GM19467 (cell line): Measurements from ENCODE around the gene DNM3.

Experiments used
- ATAC-seq: cut with Tn5 transposase; IDR thresholded peaks from one replicate; pipeline ENCODE4 v1.9.1; 2021; ENCODE audit warnings: mild to moderate bottlenecking, moderate library complexity; ENCODE audit not compliant: unreplicated experiment

The DNM3 gene

DNA sequence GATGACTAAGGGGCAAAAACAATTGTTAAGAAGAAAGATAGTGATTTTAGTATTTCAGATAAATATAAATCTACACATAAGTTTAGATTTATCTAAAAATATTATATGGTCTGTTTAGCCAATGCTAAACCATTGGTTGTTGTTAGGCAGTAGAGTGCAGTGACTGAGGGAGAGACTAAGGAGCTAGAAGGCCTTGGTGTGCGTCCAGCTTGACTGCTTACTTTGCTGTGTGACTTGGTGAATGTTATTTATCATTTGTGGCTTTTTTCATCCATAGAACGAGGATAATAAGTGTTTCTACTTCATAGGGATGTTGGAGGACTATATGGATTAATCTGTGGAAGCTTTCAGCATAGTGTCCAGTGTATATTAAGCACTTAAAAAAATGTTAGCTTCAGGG, 314.5 kb downstream of the DNM3 start:
- no peak for ATAC-seq

DNA sequence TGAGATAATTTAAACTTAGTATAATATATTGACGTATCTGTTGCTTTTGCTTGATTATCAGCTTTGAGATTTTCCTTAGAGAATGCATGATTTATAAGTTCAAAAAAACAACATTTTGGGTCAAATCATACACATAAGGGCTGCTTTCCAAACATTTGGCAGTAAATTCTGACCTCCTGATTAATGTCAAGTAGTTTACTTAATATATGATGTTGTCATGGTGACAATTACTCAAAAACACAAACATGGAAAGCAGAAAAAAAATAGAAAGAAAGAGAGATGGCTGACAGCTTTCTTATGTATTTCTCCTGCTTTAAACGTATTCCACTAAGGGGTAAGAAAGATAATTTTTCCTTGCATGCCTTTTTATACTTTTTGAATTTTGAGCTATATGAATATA, 320.9 kb downstream of the DNM3 start:
- ATAC-seq, result no peak

DNA sequence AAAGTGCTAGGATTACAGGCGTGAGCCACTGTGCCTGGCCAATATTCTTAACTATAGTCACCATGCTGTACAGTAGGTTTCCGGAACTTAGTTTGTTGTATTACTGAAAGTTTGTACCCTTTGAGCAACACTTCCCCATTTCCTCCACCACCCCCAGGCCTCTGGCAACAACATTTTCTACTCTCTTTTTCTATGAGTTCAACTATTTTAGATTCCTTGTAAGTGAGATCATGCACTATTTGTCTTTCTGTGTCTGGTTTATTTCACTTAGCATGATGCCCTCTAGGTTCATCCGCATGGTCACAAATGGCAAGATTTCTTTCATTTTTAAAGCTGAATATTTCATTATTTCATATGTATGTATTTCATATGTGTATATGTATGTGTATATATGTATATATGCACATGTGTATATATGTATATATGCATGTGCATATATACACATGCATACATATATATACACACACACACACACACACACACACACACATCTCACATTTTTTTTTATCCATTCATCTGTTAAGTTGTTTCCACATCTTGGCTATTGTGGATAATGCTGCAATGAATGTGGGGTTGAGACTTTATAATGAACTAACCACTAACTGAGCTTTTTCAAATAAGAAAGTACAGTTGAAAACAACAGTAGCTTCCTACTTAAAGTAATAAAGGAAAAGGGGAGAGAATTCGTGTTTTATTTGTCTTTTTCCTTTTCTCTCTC, 322.4 kb downstream of the DNM3 start:
- no peak for ATAC-seq

DNA sequence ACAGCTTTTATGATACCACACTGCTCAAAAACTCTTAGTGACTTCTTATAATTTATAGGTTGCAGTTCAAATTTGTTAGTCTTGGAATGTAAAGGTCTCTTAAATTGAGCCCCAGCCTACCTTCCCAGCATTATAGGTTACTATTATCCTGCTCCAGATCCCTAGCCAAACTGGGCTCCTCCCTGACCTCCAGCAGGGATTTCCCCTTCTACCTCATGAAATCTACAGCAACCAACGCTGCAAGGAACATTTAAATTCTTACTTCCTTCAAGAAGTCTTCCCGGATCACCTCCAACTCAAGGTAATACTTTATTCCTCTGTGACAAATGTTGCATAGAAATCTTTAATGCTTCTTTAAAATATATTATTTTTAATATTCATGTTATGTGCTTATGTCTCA, 324.1 kb downstream of the DNM3 start:
- ATAC-seq, result no peak

DNA sequence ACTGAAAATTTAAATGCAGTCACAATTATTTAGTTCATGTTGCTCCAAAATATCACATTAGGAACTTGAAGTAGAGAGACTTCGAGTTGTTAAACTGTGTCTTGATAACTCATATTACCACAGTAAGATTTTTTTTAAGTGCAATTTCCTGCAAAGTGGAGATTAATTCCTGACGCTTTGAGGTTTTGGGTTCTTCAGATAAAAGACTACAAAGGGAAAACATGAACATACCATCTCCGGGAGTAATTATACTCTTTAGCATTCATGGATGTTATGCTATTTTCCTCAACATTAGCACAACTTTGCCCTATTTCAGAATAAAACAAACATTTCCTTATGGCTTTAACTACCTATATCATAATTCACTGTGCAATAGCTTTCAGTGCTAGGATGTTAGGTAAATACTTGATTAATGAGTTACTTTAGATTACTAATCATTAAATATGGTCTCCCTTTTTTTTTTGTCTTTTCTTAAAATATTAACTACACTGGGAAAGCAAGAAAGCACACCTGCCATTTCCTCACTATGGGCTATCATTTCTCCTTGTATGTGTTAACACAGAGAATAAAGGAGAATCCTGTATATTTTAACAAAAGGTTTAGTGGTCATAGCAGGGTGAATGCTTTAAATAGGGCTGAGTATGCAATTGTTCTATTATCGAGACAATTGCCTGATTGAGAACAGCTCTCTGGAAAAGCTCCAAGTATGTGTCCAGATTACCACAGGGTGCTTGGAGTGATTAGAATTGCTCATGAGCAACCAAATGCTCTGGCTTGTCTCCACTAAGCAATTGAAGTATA, 326.7 kb downstream of the DNM3 start:
- no peak for ATAC-seq

DNA sequence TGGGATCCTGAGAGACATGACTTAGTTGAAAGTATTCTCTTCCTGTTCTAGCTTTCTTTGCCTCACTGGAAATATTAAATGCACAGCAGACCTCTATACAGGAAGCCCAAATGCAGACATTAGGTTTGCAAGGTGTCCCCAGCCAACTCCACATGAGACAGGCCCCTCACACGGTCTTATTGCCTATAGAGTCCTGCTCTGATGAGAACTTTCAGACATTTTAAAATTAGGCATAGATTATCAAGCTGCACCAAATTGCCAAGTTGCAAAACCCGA, 327.2 kb downstream of the DNM3 start:
- no peak for ATAC-seq

DNA sequence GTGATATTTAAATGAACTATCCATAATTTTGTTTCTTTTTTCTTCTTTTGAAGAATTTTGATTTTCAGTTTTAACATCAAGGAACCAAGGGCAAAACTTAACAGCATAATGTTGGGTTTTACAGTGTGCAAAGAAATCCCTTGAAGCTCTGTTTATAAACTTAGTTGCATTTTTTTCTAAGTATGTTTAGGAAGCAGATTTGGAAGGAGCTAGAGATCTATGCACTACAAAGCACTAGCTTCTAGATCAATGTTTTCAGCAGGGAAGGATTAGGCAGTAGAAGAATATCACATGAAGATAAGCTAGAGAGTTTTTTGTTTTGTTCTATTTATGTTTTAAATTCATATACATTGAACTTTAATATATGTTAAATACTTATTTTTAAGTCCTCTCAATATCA, 328.5 kb downstream of the DNM3 start:
- ATAC-seq, result no peak

DNA sequence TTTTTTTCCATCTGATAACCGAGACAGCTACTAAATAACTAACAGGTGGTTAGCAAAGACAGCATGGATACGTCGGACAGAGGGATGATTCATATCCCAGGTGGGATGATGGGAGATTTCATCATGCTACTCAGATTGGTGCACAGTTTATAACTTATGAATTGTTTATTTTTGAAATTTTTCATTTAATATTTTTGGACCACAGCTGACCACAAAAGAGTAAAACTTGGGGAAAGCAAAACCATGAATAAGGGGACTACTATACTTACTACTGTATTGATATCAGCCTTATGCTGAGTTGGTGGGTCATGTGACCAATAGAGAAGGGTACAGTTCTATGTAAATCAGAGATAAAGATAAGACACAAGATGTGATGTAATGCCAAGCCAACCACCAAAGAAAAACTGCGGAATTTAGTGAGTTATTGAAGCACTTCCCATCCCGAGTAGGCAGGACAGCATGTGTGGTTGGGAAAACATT, 331.1 kb downstream of the DNM3 start:
- ATAC-seq, result no peak

DNA sequence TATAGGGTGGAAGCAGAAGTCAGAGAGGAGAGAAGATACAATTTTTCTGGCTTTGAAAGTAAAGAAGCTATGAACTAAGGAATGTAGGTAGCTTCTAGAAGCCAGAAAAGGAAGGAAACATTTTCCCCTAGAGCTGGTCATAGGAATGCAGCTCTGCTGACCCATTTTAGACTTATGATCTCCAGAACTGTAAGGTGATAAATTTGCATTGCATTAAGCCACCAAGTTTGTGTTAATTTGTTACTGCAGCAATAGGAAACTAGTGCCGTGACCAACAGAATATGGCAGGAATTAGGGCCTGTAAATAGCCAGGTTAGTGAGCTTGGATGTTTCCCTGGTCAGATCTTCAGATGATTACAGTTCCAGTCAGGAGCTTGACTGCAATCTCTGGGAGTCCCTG, 334.9 kb downstream of the DNM3 start:
- no peak for ATAC-seq

DNA sequence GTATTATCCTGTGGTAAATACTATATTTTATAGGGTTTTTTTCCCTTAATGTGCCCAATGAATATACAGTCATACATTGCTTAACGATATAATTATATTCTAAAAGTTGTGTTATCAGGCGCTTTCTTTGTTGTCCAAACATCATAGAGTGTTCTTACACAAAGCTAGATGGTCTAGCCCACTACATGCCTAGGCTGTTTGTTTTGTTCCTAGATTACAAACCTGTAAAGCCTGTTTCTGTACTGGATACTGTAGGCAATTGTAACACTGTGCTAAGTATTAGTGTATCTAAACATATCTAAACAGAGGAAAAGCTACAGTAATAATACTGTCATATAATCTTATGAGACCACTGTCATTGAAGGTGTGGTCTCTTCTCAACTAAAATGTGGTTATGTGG, 336.6 kb downstream of the DNM3 start:
- no peak for ATAC-seq

DNA sequence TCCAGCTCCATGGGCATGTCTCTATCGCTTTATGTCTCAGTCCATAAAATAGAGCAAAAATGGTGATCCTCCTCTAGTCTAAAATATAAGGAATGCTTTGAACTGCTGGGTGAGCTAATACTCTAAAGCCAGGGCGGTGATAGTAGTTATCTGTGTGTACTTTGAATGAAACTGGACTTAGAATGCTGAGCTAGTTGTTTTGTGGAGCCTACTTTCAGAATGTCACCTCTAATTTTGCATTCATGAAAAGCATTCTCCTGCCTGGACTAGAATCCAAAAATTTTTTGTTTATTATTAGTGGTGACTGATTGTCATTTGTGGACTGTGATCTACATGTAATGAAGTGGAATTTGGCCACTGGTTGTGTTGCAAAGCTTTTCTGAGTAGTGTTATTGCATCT, 337.6 kb downstream of the DNM3 start:
- no peak for ATAC-seq

DNA sequence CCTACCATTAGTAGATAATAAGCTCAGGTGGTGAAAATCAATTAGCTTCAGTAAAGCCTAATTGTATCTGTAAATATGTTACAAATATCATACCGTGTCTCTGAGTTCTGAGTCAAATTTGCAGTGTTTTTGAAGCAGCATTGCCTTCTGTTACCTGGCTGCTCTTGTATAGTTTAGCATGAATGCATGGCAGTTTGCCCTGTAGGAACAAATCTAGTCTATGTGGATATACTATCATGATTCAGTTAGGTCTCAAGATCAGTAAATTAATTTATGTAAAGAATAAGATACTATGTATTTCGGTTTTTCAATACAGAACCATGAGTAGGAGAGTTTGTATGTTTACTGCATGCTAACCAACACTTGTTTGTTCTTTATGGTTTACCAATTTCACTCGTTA, 338.6 kb downstream of the DNM3 start:
- no peak for ATAC-seq

DNA sequence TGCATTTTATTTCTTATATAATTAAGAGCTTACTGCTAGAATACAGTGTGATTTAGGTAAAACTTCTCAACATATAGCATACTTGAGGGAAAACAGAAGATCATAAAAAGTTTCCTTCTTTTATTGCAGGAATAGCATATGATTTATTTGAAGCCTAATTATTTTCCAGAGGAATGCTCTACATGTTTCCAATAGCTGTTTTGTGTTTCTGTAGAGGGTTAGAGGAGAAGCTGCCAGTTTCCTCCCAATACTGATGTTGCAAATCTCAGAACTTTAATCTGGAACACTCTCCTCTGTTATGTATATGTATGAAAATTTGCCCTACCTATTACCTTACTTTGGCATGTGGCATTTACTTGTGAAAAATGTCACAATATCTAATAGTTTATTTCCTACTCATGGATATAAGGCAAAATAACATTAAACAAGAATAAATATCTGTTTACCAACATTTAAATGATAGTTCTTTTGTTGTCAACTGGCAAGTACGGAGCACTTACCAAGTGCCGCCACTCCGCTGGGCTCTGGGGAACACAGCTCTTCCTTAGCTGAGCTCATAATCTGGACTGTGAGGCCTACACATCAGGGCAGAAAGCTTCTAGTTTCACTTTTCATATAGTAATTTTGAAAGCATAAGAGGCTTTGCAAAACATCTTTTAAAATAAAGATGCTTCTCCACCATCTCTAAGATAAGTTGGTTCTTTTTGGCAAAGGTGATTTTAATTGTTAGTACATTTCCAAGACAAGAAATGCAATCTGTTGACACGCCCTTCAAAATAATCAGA, 339.4 kb downstream of the DNM3 start:
- ATAC-seq, result peak; percentile 55

DNA sequence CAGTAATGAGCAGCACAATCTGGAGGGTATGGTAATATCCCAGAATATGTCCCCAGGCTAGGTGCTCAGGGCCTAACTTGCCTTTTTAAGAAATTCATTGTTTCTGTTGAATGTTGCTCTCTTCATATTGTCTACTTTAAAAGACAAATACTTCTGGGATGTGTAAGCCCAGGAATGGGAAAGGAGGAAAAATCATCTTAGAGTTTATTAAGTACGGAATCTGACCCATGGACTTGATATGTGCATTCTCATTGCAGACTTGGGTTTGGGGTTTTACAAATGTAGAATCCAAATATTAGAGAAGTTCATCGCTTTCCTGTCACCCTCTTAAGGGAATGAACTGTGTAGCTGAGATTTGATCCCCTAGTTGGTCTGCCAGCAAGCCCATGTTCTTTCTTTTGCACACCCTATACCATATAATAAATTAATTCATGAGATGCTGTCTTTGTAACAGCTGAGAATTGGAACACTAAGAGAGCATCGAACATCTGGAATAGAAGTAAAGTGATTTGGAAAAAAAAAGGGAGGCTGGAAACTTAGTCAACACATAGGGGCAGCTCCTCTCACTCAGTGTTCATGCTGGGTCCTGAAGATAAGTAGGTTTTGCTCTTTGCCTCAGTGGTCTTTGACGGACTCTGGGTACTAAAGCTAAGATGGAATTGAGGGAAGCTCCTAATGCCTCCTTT, 343.4 kb downstream of the DNM3 start:
- ATAC-seq, result no peak

DNA sequence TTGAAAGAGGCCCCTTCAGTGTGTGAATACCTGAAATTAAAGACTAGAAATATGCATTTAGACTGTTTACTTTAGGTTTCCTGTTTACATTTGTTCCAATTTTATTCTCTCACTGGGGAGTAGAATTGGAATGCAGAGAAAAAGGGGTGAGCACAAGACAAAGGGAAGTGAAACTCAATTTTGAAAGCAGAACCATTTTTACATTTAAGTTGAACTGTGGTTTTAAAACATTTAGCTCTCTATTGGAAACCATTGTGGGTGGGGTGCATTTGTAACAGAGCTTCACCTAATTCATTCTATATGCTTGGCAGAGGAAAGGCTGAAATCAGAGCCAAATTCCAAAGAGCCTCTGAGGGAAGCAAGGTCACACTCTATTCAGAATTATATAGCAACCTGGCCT, 343.9 kb downstream of the DNM3 start:
- peak; percentile 57 for ATAC-seq

DNA sequence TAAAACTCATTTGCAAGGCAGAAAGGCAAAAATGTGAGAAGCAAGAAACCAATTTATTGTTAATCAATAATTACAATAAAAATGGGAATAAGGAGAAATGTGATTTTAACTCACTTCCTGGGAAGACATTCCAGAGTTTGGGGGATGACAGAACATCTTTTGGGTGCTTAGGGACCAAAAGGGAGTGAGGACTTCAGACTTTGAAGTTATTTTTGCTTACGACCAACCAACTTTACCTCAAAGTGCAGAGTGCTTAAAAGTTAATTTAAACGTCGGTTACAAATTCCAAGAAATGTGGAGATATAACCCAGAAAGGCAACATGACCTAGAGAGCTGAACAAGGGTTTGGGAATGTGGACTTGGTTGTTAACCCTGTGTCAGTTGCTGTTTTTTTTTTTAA, 344.7 kb downstream of the DNM3 start:
- ATAC-seq, result no peak

DNA sequence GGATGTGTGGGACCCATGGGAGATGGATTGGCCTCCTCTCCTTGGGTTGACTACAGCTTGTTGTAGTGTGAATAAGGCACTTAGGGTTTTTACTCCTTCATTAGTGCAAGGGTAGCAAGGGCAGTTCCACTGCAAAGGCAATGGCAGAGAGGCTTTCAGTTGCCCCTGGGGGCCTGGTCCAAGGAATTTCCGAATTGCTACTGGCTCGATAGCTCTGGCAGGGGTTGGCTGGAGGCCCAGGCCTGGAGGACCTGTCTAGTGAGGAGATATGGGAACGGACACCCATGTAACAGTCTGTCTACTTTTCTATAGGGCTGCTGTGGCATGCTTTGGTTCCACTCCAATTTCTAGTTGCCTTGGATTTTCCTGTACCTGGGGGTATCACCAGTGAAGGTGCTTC, 360.3 kb downstream of the DNM3 start:
- no peak for ATAC-seq

DNA sequence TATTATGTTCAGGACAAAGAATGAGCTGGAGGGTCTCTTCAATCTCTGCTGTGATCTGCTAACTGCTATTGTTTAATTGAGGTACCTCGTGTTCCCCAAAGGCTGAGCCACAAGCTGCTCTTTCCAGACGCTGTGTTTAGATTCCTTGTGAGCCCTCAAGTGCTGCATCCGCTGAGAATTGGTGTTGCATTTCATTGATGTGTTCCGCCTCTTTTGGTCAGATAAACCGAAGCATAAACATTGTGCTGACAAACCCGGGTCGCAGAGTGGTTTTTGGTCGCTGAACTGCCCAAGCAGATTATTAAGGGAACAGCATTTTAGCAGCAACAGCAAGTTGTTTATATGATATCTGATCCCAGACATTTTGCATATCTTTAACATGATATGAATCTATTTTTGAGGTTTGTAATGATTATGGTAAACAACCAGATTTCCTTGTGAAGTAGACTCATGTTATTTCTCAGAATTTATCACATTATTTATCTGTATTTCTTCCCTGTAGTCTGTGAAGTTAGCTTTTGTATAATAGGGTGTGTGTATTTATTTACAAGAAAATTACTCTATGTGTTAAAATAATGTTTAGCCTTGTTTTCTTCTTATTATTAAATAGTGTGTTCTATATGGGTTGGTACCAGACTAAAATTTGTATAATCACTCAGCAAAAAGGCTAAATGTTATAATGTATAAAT, 362.0 kb downstream of the DNM3 start:
- ATAC-seq, result no peak

DNA sequence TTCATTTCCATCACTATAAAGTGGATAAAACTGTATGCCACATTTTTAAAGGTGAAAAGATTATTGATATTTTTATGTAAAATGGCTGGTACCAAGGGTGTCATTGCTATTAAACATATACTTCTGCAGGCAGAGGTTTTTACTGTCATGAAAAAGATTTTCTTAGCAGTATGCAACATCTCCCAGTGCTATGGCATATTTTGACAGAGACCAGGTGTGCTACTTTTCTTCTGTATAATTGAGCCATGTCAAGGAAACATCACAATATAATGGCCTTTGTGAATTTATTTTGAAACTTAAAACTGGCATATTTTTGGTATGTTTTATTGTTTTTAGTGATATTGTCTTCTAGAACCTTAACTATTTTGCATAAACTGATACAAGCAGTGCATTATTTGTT, 362.6 kb downstream of the DNM3 start:
- ATAC-seq, result no peak

DNA sequence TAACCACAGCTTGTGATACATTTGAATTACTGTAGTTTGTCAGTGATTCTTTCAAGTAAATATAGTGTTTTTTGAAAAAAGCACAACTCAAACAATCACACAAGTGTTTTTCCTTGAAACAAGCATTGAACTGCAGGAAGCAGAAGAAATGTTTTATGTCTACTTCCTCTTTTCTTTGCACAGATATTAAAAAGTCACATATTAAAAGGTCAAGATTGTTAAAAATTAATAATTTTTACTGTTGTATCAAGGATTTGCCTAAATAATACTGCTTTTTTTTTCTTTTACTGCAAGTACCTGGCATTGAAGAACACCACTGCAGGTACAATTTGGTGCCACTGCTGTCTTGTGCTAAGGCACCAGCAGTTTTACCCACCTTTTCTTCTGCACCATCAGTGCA, 365.0 kb downstream of the DNM3 start:
- ATAC-seq, result no peak

DNA sequence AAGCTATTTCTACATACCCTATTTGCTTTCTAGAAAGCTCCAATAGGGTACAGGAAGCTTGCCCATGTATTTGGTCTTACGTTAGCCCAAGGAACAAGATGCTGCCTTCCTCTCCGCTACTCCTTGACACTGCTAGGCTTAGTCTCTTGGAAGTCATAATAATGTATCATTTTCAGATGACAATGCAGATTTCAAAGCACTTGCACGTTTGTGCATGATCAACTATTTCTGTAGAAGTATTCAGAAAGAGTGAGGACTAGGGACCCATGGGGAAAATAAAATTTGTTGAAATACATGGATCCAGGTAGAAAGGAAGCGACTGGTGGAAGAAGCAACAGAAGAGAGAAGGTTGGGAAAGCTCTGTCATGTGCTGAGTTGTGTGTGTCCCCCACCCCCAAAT, 367.3 kb downstream of the DNM3 start:
- no peak for ATAC-seq
